Transverse colon (tissue), 4 donors: ENCODE results near the gene NFKBIE.

Experiments
- CTCF ChIP-seq, 5 experiments: fragments of 200-600 bp in 3 of 5; fragments of 450-650 bp in 2 of 5; sonication (generic) in 3 of 5; IDR thresholded peaks; 1 replicate in 2 of 5; 2 replicates in 3 of 5; pipeline ENCODE4 v1.5.1; 2016 to 2017; ENCODE audit warnings: antibody characterized with exemption in 5 of 5, inconsistent platforms in 3 of 5, mild to moderate bottlenecking in 2 of 5, moderate library complexity in 1 of 5
- EP300 ChIP-seq: sonication (generic); formaldehyde crosslinking; IDR thresholded peaks from one replicate; pipeline ENCODE4 v1.6.1; 2017; ENCODE audit warnings: antibody characterized with exemption, low read depth
- POLR2A ChIP-seq: fragments of 450-650 bp; IDR thresholded peaks from one replicate; pipeline ENCODE4 v1.6.1; 2016; ENCODE audit warnings: antibody characterized with exemption, mild to moderate bottlenecking, moderate library complexity
- POLR2AphosphoS5 ChIP-seq, 3 donors: sonication (generic); formaldehyde crosslinking; IDR thresholded peaks; one replicate each; pipeline ENCODE4 v1.6.1; 2016; ENCODE audit warnings: antibody characterized with exemption in 3 of 3

- TF ChIP-seq EP300 (no peak), CTCF (IDR thresholded peaks at IDR 0.05) (no peak), POLR2AphosphoS5 (IDR thresholded peaks at IDR 0.05) (no peak), POLR2A (no peak)
These were observed 32.9 kb upstream of the NFKBIE start for GRCh38 chr6:44298055-44298803.
